ENCODE data around the gene ACSL5.
"Not testable (repeated sequence)": the region's sequence is repeated elsewhere in the genome, so short reads cannot be mapped to it uniquely, and the experiment has no call there.

ACSL5 gene

GRCh38 chr10:112374724-112375541 is 1.0 kb downstream of the ACSL5 start:
- no peak for DNase-seq (ENCODE audit: low read depth, low spot score)

DNA sequence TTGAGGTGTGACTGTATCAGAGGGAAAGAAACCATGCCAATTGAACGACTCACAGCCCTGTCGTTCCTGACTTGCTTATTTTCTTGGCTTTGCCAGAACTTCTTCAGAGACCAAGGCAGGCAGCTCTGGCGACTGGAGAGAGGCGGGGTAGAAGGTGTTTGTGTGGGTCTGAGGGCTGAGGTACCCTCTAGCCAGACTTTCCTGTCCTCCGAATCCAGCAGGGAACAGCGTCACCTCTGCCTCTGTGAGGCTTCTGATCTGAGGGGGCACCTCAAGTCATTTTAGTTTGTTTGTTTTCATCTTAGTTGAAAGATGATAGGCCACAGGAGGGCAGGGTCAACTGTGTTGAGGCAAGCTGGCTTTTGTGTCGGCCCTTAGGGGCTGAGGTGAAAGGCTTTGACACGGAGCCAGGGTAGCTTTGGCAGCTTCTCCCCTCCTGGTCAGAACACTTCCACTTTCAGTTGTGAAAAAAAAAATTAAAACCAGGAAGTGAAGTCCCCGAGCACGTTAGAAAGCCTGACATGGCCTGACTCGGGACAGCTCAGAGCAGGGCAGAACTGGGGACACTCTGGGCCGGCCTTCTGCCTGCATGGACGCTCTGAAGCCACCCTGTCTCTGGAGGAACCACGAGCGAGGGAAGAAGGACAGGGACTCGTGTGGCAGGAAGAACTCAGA is 1.9 kb downstream of the ACSL5 start:
- no peak for DNase-seq (ENCODE audit: low read depth, low spot score)

- DNase-seq (ENCODE audit: low read depth, low spot score) = no peak
These were observed 2.5 kb downstream of the ACSL5 start for GRCh38 chr10:112376396-112376790.

GRCh38 chr10:112377116-112377515 is 3.2 kb downstream of the ACSL5 start:
- DNase-seq (ENCODE audit: low read depth, low spot score) = not testable (repeated sequence)

DNA sequence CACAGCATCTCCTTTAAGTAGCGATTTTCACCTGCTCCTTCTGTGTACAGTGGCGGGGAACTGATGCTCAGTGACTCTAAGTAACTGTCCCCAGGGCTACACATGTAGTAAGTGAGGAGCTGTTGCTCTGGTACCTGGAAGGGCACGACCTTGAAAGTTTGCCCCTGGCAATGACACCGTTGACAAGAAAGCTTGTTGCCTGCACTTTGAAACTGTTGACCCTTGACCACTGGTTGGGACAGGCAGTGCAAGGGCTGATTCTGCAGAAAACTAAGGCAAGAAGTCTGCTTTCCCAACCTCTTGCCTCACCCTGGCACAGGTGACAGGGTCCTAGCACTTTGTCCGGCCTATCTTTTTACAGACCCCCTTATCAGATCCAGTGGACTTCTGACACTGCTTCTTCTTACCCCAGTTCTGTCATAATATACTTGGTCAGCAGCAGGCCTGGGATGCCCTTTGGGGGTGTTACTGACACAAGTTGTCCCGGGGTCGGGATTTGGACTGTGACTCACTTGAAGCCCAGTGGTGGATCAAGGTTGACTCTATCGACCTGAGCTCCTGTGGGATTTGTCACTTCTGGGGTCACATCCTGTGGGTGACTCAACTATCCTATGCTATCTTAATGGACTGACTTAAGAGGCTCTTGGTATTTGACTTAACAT is 5.8 kb downstream of the ACSL5 start:
- DNase-seq (ENCODE audit: low read depth, low spot score) = no peak

DNA sequence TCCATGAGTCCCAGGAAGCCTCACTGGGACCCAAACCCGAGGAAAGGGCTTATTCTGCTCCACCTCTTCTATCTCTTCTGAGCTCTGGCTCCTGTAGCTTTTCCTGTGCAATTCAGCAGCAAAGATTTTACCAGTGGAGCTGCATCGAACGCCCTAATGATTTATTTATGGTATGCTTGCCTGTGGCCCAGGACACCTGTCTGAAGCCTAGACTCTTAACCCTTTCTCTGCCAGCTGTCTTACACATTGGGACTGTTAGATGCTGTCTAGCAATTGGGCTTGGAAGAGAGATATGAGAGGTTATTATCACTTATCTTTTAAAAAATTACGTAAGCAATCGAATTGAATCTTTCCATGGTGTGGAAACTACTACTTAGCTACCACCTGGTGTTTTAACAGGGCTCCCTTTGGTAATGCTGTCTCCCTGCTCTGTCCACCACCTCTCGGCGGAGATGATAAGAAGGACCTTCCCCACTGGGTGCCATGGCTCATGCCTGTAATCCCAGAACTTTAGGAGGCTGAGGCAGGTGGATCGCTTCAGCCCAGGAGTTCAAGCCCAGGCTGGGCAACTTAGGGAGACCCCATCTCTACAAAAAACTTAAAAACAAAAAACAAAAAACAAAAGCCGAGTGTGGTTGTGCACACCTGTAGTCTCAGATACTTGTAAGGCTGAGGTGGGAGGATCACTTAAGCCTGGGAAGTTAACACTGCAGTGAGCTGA is 8.8 kb downstream of the ACSL5 start:
- DNase-seq (ENCODE audit: low read depth, low spot score) = no peak

- DNase-seq (ENCODE audit: low read depth, low spot score) = no peak
These were observed 9.4 kb downstream of the ACSL5 start for GRCh38 chr10:112383325-112383724.

DNA sequence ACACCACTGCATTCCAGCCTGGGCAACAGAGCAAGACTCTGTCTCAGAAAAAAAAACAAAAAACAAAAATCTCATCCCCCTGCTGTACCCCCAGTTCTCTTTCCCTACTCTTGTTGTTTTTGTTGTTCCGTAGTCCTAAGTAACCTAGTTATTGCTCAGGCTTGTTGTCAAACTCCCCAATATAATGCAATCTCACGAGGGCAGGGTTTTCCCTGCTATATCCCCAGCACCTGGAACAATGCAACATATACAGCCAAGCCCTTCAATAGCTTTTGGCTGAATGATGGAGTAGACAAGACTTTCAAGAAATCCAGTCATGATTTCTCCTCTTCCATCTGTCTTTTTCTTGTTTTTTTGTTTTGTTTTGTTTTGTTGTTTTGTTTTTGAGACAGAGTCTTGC is 10.2 kb downstream of the ACSL5 start:
- no peak for DNase-seq (ENCODE audit: low read depth, low spot score)

DNA sequence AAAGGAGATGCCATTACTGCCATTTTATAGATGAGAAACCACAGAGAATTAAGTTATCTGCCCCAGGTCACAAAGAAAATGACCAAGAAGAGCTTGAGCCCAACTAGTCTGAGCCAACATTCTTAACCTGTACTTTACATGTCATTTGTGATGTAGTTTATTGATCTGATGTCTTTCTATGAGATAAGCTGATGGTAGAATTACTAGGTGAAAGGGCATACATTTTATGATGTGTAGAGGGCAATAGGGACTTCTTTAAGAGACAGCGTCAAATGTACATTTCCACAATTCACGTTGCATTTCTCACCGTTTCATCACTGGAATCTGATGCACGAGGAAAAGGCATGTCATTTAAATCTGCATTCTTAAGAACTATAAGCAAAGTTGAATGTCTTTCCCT is 11.3 kb downstream of the ACSL5 start:
- DNase-seq (ENCODE audit: low read depth, low spot score) = no peak

DNA sequence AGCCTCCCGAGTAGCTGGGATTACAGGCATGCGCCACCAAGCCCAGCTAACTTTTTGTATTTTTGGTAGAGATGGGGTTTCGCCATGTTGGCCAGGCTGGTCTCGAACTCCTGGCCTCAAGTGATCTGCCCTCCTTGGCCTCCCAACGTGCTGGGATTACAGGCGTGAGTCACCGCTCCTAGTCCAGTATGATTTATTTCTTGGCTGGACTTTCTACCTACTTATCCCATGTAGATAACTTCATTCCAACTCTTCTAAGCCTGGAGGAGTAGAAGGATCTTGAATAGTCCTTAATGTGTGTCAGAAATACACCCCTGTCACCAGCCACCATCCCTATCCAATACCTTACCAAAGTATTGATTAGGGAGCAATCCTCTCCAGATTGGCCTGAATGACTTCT is 14.1 kb downstream of the ACSL5 start:
- not testable (repeated sequence) for DNase-seq (ENCODE audit: low read depth, low spot score)

GRCh38 chr10:112388548-112388947 is 14.6 kb downstream of the ACSL5 start:
- DNase-seq (ENCODE audit: low read depth, low spot score) = no peak

DNA sequence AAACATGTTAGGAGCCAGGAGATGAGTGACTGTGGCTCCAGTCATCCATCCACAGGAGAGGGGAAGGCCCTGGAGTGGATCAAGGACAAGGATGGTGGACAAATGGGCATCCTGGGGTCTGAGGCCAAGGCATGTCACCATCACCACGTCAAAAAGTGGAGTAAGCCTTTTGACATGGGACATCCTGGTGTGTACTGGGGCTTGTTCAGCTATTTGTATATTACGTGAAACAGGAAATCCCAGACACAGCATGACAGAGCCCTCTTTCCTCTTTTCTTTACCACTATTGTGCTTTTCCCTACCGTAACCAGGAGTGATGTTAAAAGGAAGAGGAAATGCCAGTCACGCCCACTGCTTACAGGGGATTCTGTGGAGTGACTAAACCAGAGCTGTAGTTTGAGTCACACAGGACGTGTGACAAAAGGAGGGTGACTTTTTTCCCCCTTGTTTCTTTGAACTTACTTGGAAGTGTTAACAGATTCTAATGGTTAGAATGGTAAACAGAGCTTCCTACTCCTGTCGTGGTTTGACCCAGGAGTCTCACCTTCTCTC is 15.4 kb downstream of the ACSL5 start:
- peak; percentile 19 for DNase-seq (ENCODE audit: low read depth, low spot score)

DNA sequence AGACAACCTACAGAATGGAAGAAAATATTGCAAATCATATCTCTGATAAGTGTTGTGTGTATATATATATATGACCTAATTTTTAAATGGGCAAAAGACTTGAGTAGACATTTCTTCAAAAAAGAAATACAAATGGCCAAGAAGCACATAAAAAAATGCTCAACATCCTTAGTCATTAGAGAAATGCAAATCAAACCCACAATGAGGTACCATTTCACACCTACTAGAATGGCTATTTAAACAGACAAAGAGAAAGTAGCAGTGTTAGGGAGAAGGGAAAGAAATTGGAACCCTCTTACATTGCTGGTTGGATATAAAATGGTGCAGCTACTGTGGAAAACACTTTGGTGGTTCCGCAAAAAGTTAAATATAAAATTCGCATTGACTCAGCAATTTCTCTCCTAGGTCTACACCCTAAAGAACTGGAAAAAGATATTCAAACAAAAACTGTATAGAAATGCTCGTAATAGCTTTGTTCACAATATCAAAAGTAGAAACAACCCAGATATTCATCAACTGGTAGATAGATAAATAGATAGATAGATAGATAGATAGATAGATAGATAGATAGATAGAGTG is 16.3 kb downstream of the ACSL5 start:
- no peak for DNase-seq (ENCODE audit: low read depth, low spot score)

GRCh38 chr10:112393341-112393740 is 19.4 kb downstream of the ACSL5 start:
- no peak for DNase-seq (ENCODE audit: low read depth, low spot score)

GRCh38 chr10:112393827-112394226 is 19.9 kb downstream of the ACSL5 start:
- DNase-seq (ENCODE audit: low read depth, low spot score) = no peak

GRCh38 chr10:112394475-112394875 is 20.6 kb downstream of the ACSL5 start:
- DNase-seq (ENCODE audit: low read depth, low spot score) = no peak

DNA sequence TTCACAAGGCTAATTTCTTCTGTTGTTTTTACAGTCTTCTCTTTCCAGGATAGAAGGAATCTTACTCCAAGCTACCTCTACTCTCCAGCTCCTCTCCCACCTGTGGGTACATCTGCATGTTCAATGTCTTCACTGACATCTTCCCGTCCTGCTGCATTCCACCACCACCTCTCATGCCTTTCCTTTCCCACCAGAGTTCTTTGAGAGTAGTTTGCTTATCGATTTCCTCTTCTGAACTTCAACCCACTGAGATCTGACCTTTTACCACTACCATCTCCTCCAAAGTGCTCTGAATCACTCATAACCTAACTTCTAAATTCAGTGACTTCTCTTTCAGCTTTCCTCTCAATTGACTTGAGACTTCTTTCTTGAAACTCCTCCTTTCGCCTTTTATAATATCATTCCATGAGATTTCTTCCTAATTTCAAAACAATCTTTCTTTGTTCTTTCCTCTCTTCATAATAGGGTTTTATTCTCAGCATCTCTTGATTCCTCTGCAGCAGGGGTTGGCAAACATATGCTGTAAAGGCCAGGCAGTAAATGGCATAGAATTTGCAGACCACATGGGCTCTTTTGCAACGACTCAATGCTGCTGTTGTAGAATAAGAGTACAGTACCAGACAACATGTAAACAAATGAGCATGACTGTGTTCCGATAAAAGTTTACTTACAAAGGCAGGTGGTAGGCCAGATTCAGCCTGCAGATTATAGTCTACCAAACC is 22.1 kb downstream of the ACSL5 start:
- no peak for DNase-seq (ENCODE audit: low read depth, low spot score)

GRCh38 chr10:112397592-112397991 is 23.7 kb downstream of the ACSL5 start:
- DNase-seq (ENCODE audit: low read depth, low spot score) = no peak

GRCh38 chr10:112402917-112403316 is 29.0 kb downstream of the ACSL5 start:
- DNase-seq (ENCODE audit: low read depth, low spot score) = no peak

GRCh38 chr10:112404617-112405016 is 30.7 kb downstream of the ACSL5 start:
- DNase-seq (ENCODE audit: low read depth, low spot score) = no peak

- not testable (repeated sequence) for DNase-seq (ENCODE audit: low read depth, low spot score)
These were observed 32.9 kb downstream of the ACSL5 start for GRCh38 chr10:112406806-112407205.

Measured in activated naive CD8-positive, alpha-beta T cell treated with anti-CD3 and anti-CD28 coated beads, Interleukin-2, amount 50 U/mL, for 16 hours (primary cell).